Spleen (tissue), 11 donors: Measurements from ENCODE around the gene NECAB2. TPM values are rescaled to one million over a fixed set of nuclear protein-coding genes. Genes with fewer than 3 reads are reported as not detected.

Experiments used
- DNase-seq: peaks from one replicate; pipeline ENCODE4 v3.0.0-alpha.2; 2020
- H3K27ac ChIP-seq, 8 donors: fragments of 200-600 bp; sonication (generic) in 7 of 8; 1 replicate in 4 of 8; 2 replicates in 4 of 8; pipeline versions ENCODE4 v1.5.0 to v1.8.0; 2016 to 2021; ENCODE audit warnings: inconsistent platforms in 4 of 8, mild to moderate bottlenecking in 4 of 8, moderate library complexity in 1 of 8
- H3K27me3 ChIP-seq, 7 donors: fragments of 200-600 bp; sonication (generic) in 6 of 7; replicated peaks in 1 of 7; 1 replicate in 4 of 7; 2 replicates in 3 of 7; pipeline versions ENCODE4 v1.5.0 to v1.8.0; 2016 to 2021; ENCODE audit warnings: inconsistent platforms in 3 of 7, mild to moderate bottlenecking in 1 of 7
- H3K36me3 ChIP-seq, 6 donors: fragments of 200-600 bp; sonication (generic) in 5 of 6; 1 replicate in 4 of 6; 2 replicates in 2 of 6; pipeline versions ENCODE4 v1.5.0 to v1.8.0; 2016 to 2021; ENCODE audit warnings: inconsistent platforms in 2 of 6
- H3K4me1 ChIP-seq, 6 donors: fragments of 200-600 bp; sonication (generic) in 5 of 6; 1 replicate in 3 of 6; 2 replicates in 3 of 6; pipeline versions ENCODE4 v1.5.0 to v1.8.0; 2016 to 2021; ENCODE audit warnings: inconsistent platforms in 3 of 6
- H3K4me3 ChIP-seq, 8 donors: fragments of 200-600 bp; sonication (generic) in 7 of 8; 1 replicate in 4 of 8; 2 replicates in 4 of 8; pipeline versions ENCODE4 v1.5.0 to v1.8.0; 2016 to 2021; ENCODE audit warnings: inconsistent platforms in 4 of 8, mild to moderate bottlenecking in 4 of 8, moderate library complexity in 2 of 8
- H3K9me3 ChIP-seq, 8 donors: fragments of 200-600 bp; sonication (generic) in 7 of 8; 1 replicate in 4 of 8; 2 replicates in 4 of 8; pipeline versions ENCODE4 v1.5.0 to v1.8.0; 2016 to 2021; ENCODE audit warnings: inconsistent platforms in 4 of 8
- POLR2A ChIP-seq, 3 donors: fragments of 450-650 bp; IDR thresholded peaks; one replicate each; pipeline ENCODE4 v1.5.1; 2017; ENCODE audit warnings: antibody characterized with exemption in 3 of 3, mild to moderate bottlenecking in 1 of 3
- POLR2AphosphoS5 ChIP-seq, 3 donors: sonication (generic); formaldehyde crosslinking; IDR thresholded peaks; one replicate each; pipeline ENCODE4 v1.5.1; 2017; ENCODE audit warnings: antibody characterized with exemption in 3 of 3
- WGBS, 5 donors: extraction: QIAGEN DNeasy Blood & Tissue Kit in 3 of 5; methylation state at CpG; one replicate each; pipeline versions ENCODE4 v1.1.5 to v1.1.7; 2013 to 2018; 5-methylcytosine and 5-hydroxymethylcytosine counted together
- intact Hi-C: fragments of 100-400 bp; cut with DNase I; formaldehyde crosslinking; loops from one replicate; pipeline ENCODE4 v1.15.0; 2023; ENCODE audit warnings: low total_unique reads
- polyA plus RNA-seq, 3 donors: library from polyadenylated mRNA; stranded (reverse); fragments of 200-250 nt; gene quantifications; one replicate each; pipeline ENCODE4 v1.2.1, GENCODE V29; 2013
- small RNA-seq, 4 donors: library from RNA; depleted of rRNA; stranded (forward); fragments of <200 nt; gene quantifications; one replicate each; pipeline ENCODE3, GENCODE V24; 2016
- total RNA-seq, 7 donors: library from RNA; depleted of rRNA in 3 of 7; stranded (reverse); fragments of >200 nt in 3 of 7; fragmentation: NEBNext Ultra II Directional in 4 of 7; extraction: Animal tissue kit (Norgen Biotek cat#: 25700) in 4 of 7; gene quantifications; one replicate each; pipeline versions ENCODE4 v1.1.0 to v1.2.1, GENCODE V29; 2016 to 2021
- TF ChIP-seq, protein P1 (sequence below), 11 experiments: fragments of 200-600 bp in 7 of 11; fragments of 450-650 bp in 4 of 11; sonication (generic) in 4 of 11; IDR thresholded peaks in 8 of 11; conservative IDR thresholded peaks in 3 of 11; 1 replicate in 7 of 11; 2 replicates in 4 of 11; pipeline versions ENCODE4 v1.4.0 to v1.8.0; 2016 to 2021; ENCODE audit warnings: antibody characterized with exemption in 11 of 11, inconsistent platforms in 4 of 11, mild to moderate bottlenecking in 1 of 11
- donor health status: healthy with polysubstance abuse.
- donor health status: DM: no; HTN: no; CAD: no; lungs with moderate emphysema.
- donor health status: DM: no; HTN: no; CAD: no.
- donor health status: Bipolar disorder and iron deficiency.
- donor health status: healthy.
- donor health status: DM: no; HTN: no; CAD: no.
- donor health status: DM: yes; HTN: yes; CAD: no.

The NECAB2 gene
- total and polyA plus RNA-seq, 10 donors: 0.16 to 3.1 (median 1.2) TPM; not detected in 4

DNA sequence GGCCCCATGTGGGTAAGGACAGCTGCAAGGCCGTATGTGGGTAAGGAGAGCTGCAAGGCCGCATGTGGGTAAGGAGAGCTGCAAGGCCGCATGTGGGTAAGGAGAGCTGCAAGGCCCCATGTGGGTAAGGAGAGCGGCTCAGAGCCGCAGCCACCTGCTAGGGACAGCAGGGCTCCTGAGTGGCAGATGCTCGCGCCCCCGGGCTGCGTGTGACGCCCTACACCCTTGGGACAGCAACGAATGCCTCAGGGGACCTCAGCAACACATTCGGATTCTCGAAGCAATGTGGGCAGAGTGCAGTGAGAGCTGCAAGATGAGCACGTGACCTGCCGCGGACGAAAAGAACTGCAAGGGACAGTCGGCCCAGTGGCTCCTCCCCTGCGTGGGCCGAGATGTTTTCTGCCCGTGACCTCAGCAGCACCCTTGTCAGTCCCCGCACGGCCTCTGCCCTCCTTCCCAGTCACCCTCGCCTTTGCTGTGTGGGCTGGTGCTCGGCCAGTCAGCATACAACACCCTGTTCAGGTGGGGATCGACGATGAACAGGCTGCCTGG is 84.1 kb downstream of the NECAB2 start:
- intact Hi-C loops: no loop called here
- Histone ChIP-seq H3K27ac (no peak overlapping the region), H3K4me3 (no peak overlapping the region), H3K9me3 (no peaks in the 10 kb centered on the region), H3K27me3 (no peaks in the 10 kb centered on the region), H3K36me3 (peaks cover 0 to 100% (median 71%) of the 10 kb centered on the region in 6 donors), H3K4me1 (no peaks in the 10 kb centered on the region)
- TF ChIP-seq POLR2AphosphoS5 (IDR thresholded peaks at IDR 0.05) (no peak), POLR2A (IDR thresholded peaks at IDR 0.05) (no peak)
- TF ChIP-seq, protein P1, sequence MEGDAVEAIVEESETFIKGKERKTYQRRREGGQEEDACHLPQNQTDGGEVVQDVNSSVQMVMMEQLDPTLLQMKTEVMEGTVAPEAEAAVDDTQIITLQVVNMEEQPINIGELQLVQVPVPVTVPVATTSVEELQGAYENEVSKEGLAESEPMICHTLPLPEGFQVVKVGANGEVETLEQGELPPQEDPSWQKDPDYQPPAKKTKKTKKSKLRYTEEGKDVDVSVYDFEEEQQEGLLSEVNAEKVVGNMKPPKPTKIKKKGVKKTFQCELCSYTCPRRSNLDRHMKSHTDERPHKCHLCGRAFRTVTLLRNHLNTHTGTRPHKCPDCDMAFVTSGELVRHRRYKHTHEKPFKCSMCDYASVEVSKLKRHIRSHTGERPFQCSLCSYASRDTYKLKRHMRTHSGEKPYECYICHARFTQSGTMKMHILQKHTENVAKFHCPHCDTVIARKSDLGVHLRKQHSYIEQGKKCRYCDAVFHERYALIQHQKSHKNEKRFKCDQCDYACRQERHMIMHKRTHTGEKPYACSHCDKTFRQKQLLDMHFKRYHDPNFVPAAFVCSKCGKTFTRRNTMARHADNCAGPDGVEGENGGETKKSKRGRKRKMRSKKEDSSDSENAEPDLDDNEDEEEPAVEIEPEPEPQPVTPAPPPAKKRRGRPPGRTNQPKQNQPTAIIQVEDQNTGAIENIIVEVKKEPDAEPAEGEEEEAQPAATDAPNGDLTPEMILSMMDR (IDR thresholded peaks at IDR 0.05 in 8 of 11, conservative IDR thresholded peaks at IDR 0.05 in 3 of 11): no peak
- WGBS, 5 donors: 92 to 95% (median 93%) methylated on average over 20 to 27 of the region's 27 CpGs
- DNase-seq: peak; percentile 69

Small RNAs within 50 kb of the gene (small RNA-seq; reads per million reads assigned to genes)
- gene RNA5SP432: 0 reads per million in 4 donors

Other genes with a start within 250 kb of the NECAB2 start
- 10 to 100 TPM; 11.0 to 68.5 (median 61.6) TPM for gene HSBP1, start 160.3 kb upstream of the NECAB2 start, total RNA-seq
- 10 to 100 TPM; 27.9 to 47.0 (median 30.4) TPM for gene HSBP1, start 160.3 kb upstream of the NECAB2 start, polyA plus RNA-seq
- 10 to 100 TPM in 4 of 7 donors, 1 to 10 TPM in 3; 6.1 to 14.3 (median 10.1) TPM for gene MLYCD, start 69.1 kb upstream of the NECAB2 start, total RNA-seq
- 1 to 10 TPM; 2.0 to 2.9 (median 2.1) TPM for gene MLYCD, start 69.1 kb upstream of the NECAB2 start, polyA plus RNA-seq
- 10 to 100 TPM in 2 of 7 donors, 1 to 10 TPM in 5; 4.7 to 13.5 (median 9.5) TPM for gene OSGIN1, start 15.0 kb upstream of the NECAB2 start, total RNA-seq
- gene OSGIN1, start 15.0 kb upstream of the NECAB2 start, polyA plus RNA-seq: 10 to 100 TPM in 1 of 3 donors, 1 to 10 TPM in 2; 2.3 to 13.2 (median 6.1) TPM
- gene SLC38A8, start 74.6 kb downstream of the NECAB2 start, total RNA-seq: not detected
- under 1 TPM in 1 of 3 donors, not detected in 2; 0.37 TPM for gene SLC38A8, start 74.6 kb downstream of the NECAB2 start, polyA plus RNA-seq
- gene MBTPS1, start 148.7 kb downstream of the NECAB2 start, total RNA-seq: 100 to 1,000 TPM in 3 of 7 donors, 10 to 100 TPM in 4; 76.4 to 121 (median 98.7) TPM
- 10 to 100 TPM; 34.5 to 44.2 (median 39.9) TPM for gene MBTPS1, start 148.7 kb downstream of the NECAB2 start, polyA plus RNA-seq
- 10 to 100 TPM; 18.3 to 29.0 (median 23.4) TPM for gene HSDL1, start 176.9 kb downstream of the NECAB2 start, total RNA-seq
- gene HSDL1, start 176.9 kb downstream of the NECAB2 start, polyA plus RNA-seq: 10 to 100 TPM; 10.1 to 15.7 (median 14.0) TPM
- gene DNAAF1, start 177.1 kb downstream of the NECAB2 start, total RNA-seq: 1 to 10 TPM in 2 of 7 donors, under 1 TPM in 4, not detected in 1; 0.20 to 2.0 (median 0.79) TPM
- gene DNAAF1, start 177.1 kb downstream of the NECAB2 start, polyA plus RNA-seq: 1 to 10 TPM; 1.3 to 4.3 (median 2.0) TPM
- 100 to 1,000 TPM in 2 of 7 donors, 10 to 100 TPM in 5; 60.3 to 133 (median 76.6) TPM for gene TAF1C, start 218.8 kb downstream of the NECAB2 start, total RNA-seq
- gene TAF1C, start 218.8 kb downstream of the NECAB2 start, polyA plus RNA-seq: 100 to 1,000 TPM in 1 of 3 donors, 10 to 100 TPM in 2; 31.4 to 125 (median 70.6) TPM
- 10 to 100 TPM in 1 of 7 donors, 1 to 10 TPM in 6; 2.8 to 24.1 (median 6.4) TPM for gene ADAD2, start 222.9 kb downstream of the NECAB2 start, total RNA-seq
- 10 to 100 TPM in 2 of 3 donors, 1 to 10 TPM in 1; 2.5 to 86.5 (median 25.9) TPM for gene ADAD2, start 222.9 kb downstream of the NECAB2 start, polyA plus RNA-seq